Small intestine (tissue), 7 donors: Measurements from ENCODE around the gene DHRS13. TPM values are rescaled to one million over a fixed set of nuclear protein-coding genes. Genes with fewer than 3 reads are reported as not detected.

ENCODE experiments used
- DNase-seq, 2 donors: peaks; one replicate each; pipeline versions ENCODE4 v3.0.0 to v3.0.0-alpha.2; 2013
- FAIRE-seq: peaks from 2 replicates; lab custom pipeline; 2012; peaks lifted over from hg19 to GRCh38; lab: Jason Lieb, UNC
- H3K27ac ChIP-seq, 3 donors: one replicate each; pipeline ENCODE4 v1.5.1; 2013; ENCODE audit warnings: low read length in 2 of 3, mild to moderate bottlenecking in 2 of 3, control low read depth in 1 of 3, inconsistent platforms in 1 of 3, low read depth in 1 of 3, moderate library complexity in 1 of 3
- H3K27me3 ChIP-seq, 3 donors: one replicate each; pipeline ENCODE4 v1.6.1; 2013; ENCODE audit warnings: low read length in 3 of 3, inconsistent platforms in 1 of 3; ENCODE audit not compliant: control insufficient read depth in 3 of 3, insufficient read depth in 3 of 3
- H3K36me3 ChIP-seq, 3 donors: one replicate each; pipeline ENCODE4 v1.6.1; 2013; ENCODE audit warnings: low read length in 3 of 3, inconsistent platforms in 1 of 3, low read depth in 1 of 3, mild to moderate bottlenecking in 1 of 3, moderate library complexity in 1 of 3; ENCODE audit not compliant: control insufficient read depth in 3 of 3, insufficient read depth in 2 of 3
- H3K4me1 ChIP-seq, 3 donors: one replicate each; pipeline ENCODE4 v1.6.1; 2013; ENCODE audit warnings: low read length in 2 of 3, inconsistent platforms in 1 of 3, low read depth in 1 of 3, mild to moderate bottlenecking in 1 of 3, moderate library complexity in 1 of 3; ENCODE audit not compliant: control insufficient read depth in 3 of 3, insufficient read depth in 2 of 3
- H3K4me3 ChIP-seq, 3 donors: one replicate each; pipeline ENCODE4 v1.5.1; 2013; ENCODE audit warnings: low read length in 3 of 3, control low read depth in 1 of 3, inconsistent platforms in 1 of 3, low read depth in 1 of 3, mild to moderate bottlenecking in 1 of 3, moderate library complexity in 1 of 3
- H3K9me3 ChIP-seq, 2 donors: one replicate each; pipeline ENCODE4 v1.6.1; 2013; ENCODE audit warnings: low read depth in 1 of 2, low read length in 1 of 2; ENCODE audit not compliant: control insufficient read depth in 2 of 2, insufficient read depth in 1 of 2
- WGBS, 3 donors: extraction: QIAGEN DNeasy Blood & Tissue Kit; methylation state at CpG; one replicate each; pipeline ENCODE4 v1.1.7; 2013; 5-methylcytosine and 5-hydroxymethylcytosine counted together
- polyA plus RNA-seq, 4 donors: library from polyadenylated mRNA; stranded (reverse) in 3 of 4; unstranded in 1 of 4; fragments of 200-250 nt in 3 of 4; fragments of 120-200 nt in 1 of 4; gene quantifications; one replicate each; pipeline versions ENCODE4 v1.2.1 to v1.2.3, GENCODE V29; 2013
- donor health status: healthy with polysubstance abuse.
- donor health status: control.
- donor health status: control.
- donor health status: Bipolar disorder and iron deficiency.
- donor health status: healthy.

DHRS13 gene
- polyA plus RNA-seq, 4 donors, result 7.3 to 11.3 (median 8.8) TPM

- H3K4me1 ChIP-seq, result no peaks in the 10 kb centered on the region
- H3K27ac ChIP-seq, result peak overlapping the region in 2 of 3 donors; percentile 67 to 72
- FAIRE-seq, result no peak
- H3K27me3 ChIP-seq, result no peaks in the 10 kb centered on the region
- DNase-seq, result no peak
- no peaks in the 10 kb centered on the region for H3K9me3 ChIP-seq
- no peak overlapping the region for H3K4me3 ChIP-seq
- H3K36me3 ChIP-seq, result peaks cover 3 to 30% (median 15%) of the 10 kb centered on the region in 3 donors
- 92 to 99% (median 98%) methylated on average over 4 of the region's 4 CpGs for WGBS, 3 donors
Observed at GRCh38 chr17:28926786-28927185, 23.9 kb upstream of the DHRS13 start.

GRCh38 chr17:28926366-28926765 is 23.5 kb upstream of the DHRS13 start:
- no peak overlapping the region for H3K4me3 ChIP-seq
- H3K4me1 ChIP-seq, result no peaks in the 10 kb centered on the region
- H3K27me3 ChIP-seq, result no peaks in the 10 kb centered on the region
- peak overlapping the region in 2 of 3 donors; percentile 67 to 72 for H3K27ac ChIP-seq
- H3K9me3 ChIP-seq, result no peaks in the 10 kb centered on the region
- H3K36me3 ChIP-seq, result peaks cover 7 to 30% (median 20%) of the 10 kb centered on the region in 3 donors
- no peak for DNase-seq
- WGBS, 3 donors, result 78 to 92% (median 81%) methylated on average over 2 of the region's 2 CpGs
- FAIRE-seq, result no peak

- no peak overlapping the region for H3K4me3 ChIP-seq
- no peaks in the 10 kb centered on the region for H3K9me3 ChIP-seq
- H3K36me3 ChIP-seq, result peaks cover 11 to 35% (median 23%) of the 10 kb centered on the region in 3 donors
- DNase-seq, result peak in 1 of 2 donors; percentile 66
- H3K27ac ChIP-seq, result peak overlapping the region in 2 of 3 donors; percentile 67 to 69
- no peaks in the 10 kb centered on the region for H3K27me3 ChIP-seq
- WGBS, 3 donors, result 38 to 61% (median 43%) methylated on average over 2 of the region's 2 CpGs
- FAIRE-seq, result no peak
- no peaks in the 10 kb centered on the region for H3K4me1 ChIP-seq
Observed at GRCh38 chr17:28925912-28926365, 23.1 kb upstream of the DHRS13 start.

- DNase-seq, result no peak
Observed at GRCh38 chr17:28920201-28920600, 17.3 kb upstream of the DHRS13 start.

GRCh38 chr17:28918295-28918694 is 15.4 kb upstream of the DHRS13 start:
- Histone ChIP-seq H3K36me3 (peaks cover 31 to 56% (median 49%) of the 10 kb centered on the region in 3 donors), H3K4me1 (no peaks in the 10 kb centered on the region), H3K27me3 (no peaks in the 10 kb centered on the region), H3K4me3 (no peak overlapping the region), H3K9me3 (no peaks in the 10 kb centered on the region), H3K27ac (no peak overlapping the region)
- DNase-seq (no peak), FAIRE-seq (no peak)
- WGBS, 3 donors, result 69 to 80% (median 79%) methylated on average over 2 of the region's 2 CpGs

More at GRCh38 chr17:28920201-28920600, 17.3 kb upstream of the DHRS13 start:
- FAIRE-seq, result no peak
- Histone ChIP-seq H3K27ac (no peak overlapping the region), H3K4me1 (no peaks in the 10 kb centered on the region), H3K27me3 (no peaks in the 10 kb centered on the region), H3K4me3 (no peak overlapping the region), H3K9me3 (no peaks in the 10 kb centered on the region), H3K36me3 (peaks cover 26 to 54% (median 46%) of the 10 kb centered on the region in 3 donors)

GRCh38 chr17:28917465-28917864 is 14.6 kb upstream of the DHRS13 start:
- Histone ChIP-seq H3K27me3 (no peaks in the 10 kb centered on the region), H3K36me3 (peaks cover 28 to 59% (median 50%) of the 10 kb centered on the region in 3 donors), H3K4me3 (no peak overlapping the region), H3K9me3 (no peaks in the 10 kb centered on the region), H3K27ac (no peak overlapping the region), H3K4me1 (peaks cover 0 to 5% (median 0%) of the 10 kb centered on the region in 3 donors)
- no peak for DNase-seq
- WGBS, 3 donors, result 80 to 91% (median 88%) methylated on average over 5 of the region's 5 CpGs
- FAIRE-seq, result no peak

- Histone ChIP-seq H3K27me3 (no peaks in the 10 kb centered on the region), H3K9me3 (no peaks in the 10 kb centered on the region), H3K4me3 (no peak overlapping the region), H3K4me1 (peaks cover 0 to 9% (median 0%) of the 10 kb centered on the region in 3 donors), H3K36me3 (peaks cover 28 to 62% (median 50%) of the 10 kb centered on the region in 3 donors), H3K27ac (no peak overlapping the region)
- DNase-seq (no peak), FAIRE-seq (no peak)
- WGBS, 3 donors, result 79 to 86% (median 85%) methylated on average over 12 of the region's 12 CpGs
Observed at GRCh38 chr17:28917029-28917428, 14.2 kb upstream of the DHRS13 start.

GRCh38 chr17:28916302-28916934 is 13.5 kb upstream of the DHRS13 start:
- FAIRE-seq (no peak), DNase-seq (peak; percentile 56 to 58)
- Histone ChIP-seq H3K36me3 (peaks cover 24 to 67% (median 44%) of the 10 kb centered on the region in 3 donors), H3K27ac (no peak overlapping the region), H3K27me3 (no peaks in the 10 kb centered on the region), H3K4me1 (peaks cover 0 to 12% (median 0%) of the 10 kb centered on the region in 3 donors), H3K4me3 (no peak overlapping the region), H3K9me3 (no peaks in the 10 kb centered on the region)
- 32 to 47% (median 46%) methylated on average over 6 of the region's 6 CpGs for WGBS, 3 donors
